Measurements from ENCODE around the gene UNC119. TPM values are rescaled to one million over a fixed set of nuclear protein-coding genes. Genes with fewer than 3 reads are reported as not detected.
A peak's percentile ranks its signal among the peaks of the same experiment; 100 is the strongest.

The UNC119 gene
- polyA plus RNA-seq, 2 of the 4 experiments (the other 2 are of a cell fraction): 27.8 to 50.5 TPM

- ATAC-seq: no peak
- Histone ChIP-seq H3K27ac (no peak overlapping the region), H3K4me1 (no peaks in the 10 kb centered on the region), H3K4me2 (no peak overlapping the region), H3K4me3 (no peak overlapping the region), H3K9me3 (peaks cover 7% of the 10 kb centered on the region; the same call in 1 of the 3 replicates)
- ChIA-PET POLR2A (no interaction called here), CTCF (interaction anchor here (1.1 to 13.4 kb wide), 6 partner anchors 8 to 35 kb away, joined by 3 to 153 read pairs (median 6); no protein-coding TSS in a partner anchor)
- TF ChIP-seq EHMT2 (IDR thresholded peaks at IDR 0.05; ENCODE audit: low read depth) (no peak), KDM5A (IDR thresholded peaks at IDR 0.05) (no peak), TFCP2L1 (CRISPR knock-in tag; IDR thresholded peaks at IDR 0.05) (no peak), ZFP36 (IDR thresholded peaks at IDR 0.05; ENCODE audit: borderline replicate concordance, partially characterized antibody) (no peak), CHD2 (IDR thresholded peaks at IDR 0.05; ENCODE audit: low read length, partially characterized antibody) (no peak), MAFK (IDR thresholded peaks at IDR 0.05; ENCODE audit: partially characterized antibody) (no peak), RFX5 (IDR thresholded peaks at IDR 0.05) (no peak), ESRRA (IDR thresholded peaks at IDR 0.05; ENCODE audit: borderline replicate concordance, low read length) (no peak), EHF (CRISPR knock-in tag; IDR thresholded peaks at IDR 0.05) (no peak), JUNB (IDR thresholded peaks at IDR 0.05) (no peak)
- WGBS (ENCODE audit: missing lambda C conversion rate): 64% methylated on average over 3 of the region's 3 CpGs
- no peak for DNase-seq (ENCODE audit: low read depth in 1 of 2, low spot score in 1 of 2)
- no peak for FAIRE-seq
These were observed 40.5 kb downstream of the UNC119 start for GRCh38 chr17:28511858-28512461.

GRCh38 chr17:28509789-28510188, 42.6 kb downstream of the UNC119 start:
- Histone ChIP-seq H3K4me2 (no peak overlapping the region), H3K27ac (no peak overlapping the region), H3K4me1 (no peaks in the 10 kb centered on the region), H3K9me3 (no peaks in the 10 kb centered on the region; the same call in 2 of the 3 replicates), H3K4me3 (no peak overlapping the region)
- ATAC-seq: no peak
- ChIA-PET POLR2A (no interaction called here), CTCF (interaction anchor here (0.7 to 13.4 kb wide), 3 partner anchors 8 to 14 kb away, joined by 3 to 153 read pairs (median 3); no protein-coding TSS in a partner anchor)
- TF ChIP-seq RCOR1 (IDR thresholded peaks at IDR 0.05; ENCODE audit: low read depth, low read length): no peak
- TF ChIP-seq ZC3H11A (IDR thresholded peaks at IDR 0.05): no peak
- no peak for TF ChIP-seq ATOH8 (CRISPR knock-in tag; IDR thresholded peaks at IDR 0.05; ENCODE audit: low read depth)
- peak; percentile 56 for TF ChIP-seq MAFK (IDR thresholded peaks at IDR 0.05; ENCODE audit: partially characterized antibody)
- no peak for TF ChIP-seq SREBF2 (IDR thresholded peaks at IDR 0.05)
- TF ChIP-seq BCL3 (IDR thresholded peaks at IDR 0.05): no peak
- no peak for DNase-seq (ENCODE audit: low read depth in 1 of 2, low spot score in 1 of 2)
- 45% methylated on average over 7 of the region's 7 CpGs for whole genome bisulfite sequencing (ENCODE audit: missing lambda C conversion rate)
- FAIRE-seq: no peak

GRCh38 chr17:28508211-28508724, 44.2 kb downstream of the UNC119 start:
- TF ChIP-seq PBX3 (IDR thresholded peaks at IDR 0.05) (no peak), E2F6 (IDR thresholded peaks at IDR 0.05; ENCODE audit: borderline replicate concordance, low read depth) (no peak)
- ChIA-PET POLR2A (no interaction called here), CTCF (interaction anchor here (0.9 to 13.4 kb wide), 3 partner anchors 13 to 39 kb away, joined by 3 to 153 read pairs (median 3); no protein-coding TSS in a partner anchor)
- Histone ChIP-seq H3K4me2 (no peak overlapping the region), H3K9me3 (no peaks in the 10 kb centered on the region), H3K27ac (no peak overlapping the region), H3K4me1 (no peaks in the 10 kb centered on the region), H3K4me3 (no peak overlapping the region)
- DNase-seq (ENCODE audit: low read depth in 1 of 2, low spot score in 1 of 2) (no peak), FAIRE-seq (no peak), ATAC-seq (no peak)
- WGBS (ENCODE audit: missing lambda C conversion rate): 70% methylated on average over 11 of the region's 11 CpGs
